Urothelium cell line (cell line): ENCODE measurements around the gene GRHPR.
A peak's percentile ranks its signal among the peaks of the same experiment; 100 is the strongest.
"Not testable (repeated sequence)": the region's sequence is repeated elsewhere in the genome, so short reads cannot be mapped to it uniquely, and the experiment has no call there.

ENCODE experiments used
- DNase-seq: peaks from one replicate; pipeline ENCODE4 v3.0.0; 2011; ENCODE audit warnings: low spot score, mixed read lengths
- FAIRE-seq: peaks from 2 replicates; lab custom pipeline; 2011; peaks lifted over from hg19 to GRCh38; lab: Jason Lieb, UNC

Gene GRHPR

DNA sequence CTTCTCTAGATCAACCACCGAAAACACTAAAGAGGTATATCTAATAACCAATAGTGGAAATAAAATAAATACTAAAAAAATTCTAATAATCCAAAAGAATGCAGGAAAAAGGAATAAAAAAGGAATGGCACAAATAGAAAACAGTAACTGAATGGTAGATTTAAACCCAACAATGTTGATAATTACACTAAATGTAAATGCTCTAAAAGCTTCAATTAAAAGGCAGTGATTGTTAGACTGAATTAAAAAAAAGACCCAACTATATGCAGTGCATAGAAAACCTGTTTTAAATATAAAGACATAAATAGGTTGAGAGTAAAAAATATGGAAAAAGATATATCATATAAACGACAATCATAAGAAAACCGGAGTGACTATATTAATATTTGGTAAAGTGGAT, 51.9 kb downstream of the GRHPR start:
- FAIRE-seq = no peak
- DNase-seq = no peak

DNA sequence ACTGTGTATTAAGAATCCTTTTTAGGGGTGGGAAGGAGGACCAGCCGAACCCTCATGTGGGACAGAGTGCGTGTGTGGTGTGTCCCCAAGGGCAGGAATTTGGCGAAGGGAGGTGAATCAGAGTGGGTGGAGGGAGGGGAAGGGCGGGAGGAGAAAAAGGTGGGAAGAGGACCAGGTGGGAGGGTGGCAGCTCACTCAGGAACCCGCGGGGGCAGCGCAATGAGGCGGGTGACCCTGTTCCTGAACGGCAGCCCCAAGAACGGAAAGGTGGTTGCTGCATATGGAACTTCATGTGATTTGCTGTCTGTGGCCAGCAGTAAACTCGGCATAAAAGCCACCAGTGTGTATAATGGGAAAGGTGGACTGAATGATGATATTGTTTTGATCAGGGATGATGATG, 54.4 kb downstream of the GRHPR start:
- DNase-seq (no peak), FAIRE-seq (peak; percentile 62)

GRCh38 chr9:37477443-37477842, 54.9 kb downstream of the GRHPR start:
- not testable (repeated sequence) for DNase-seq, FAIRE-seq

DNA sequence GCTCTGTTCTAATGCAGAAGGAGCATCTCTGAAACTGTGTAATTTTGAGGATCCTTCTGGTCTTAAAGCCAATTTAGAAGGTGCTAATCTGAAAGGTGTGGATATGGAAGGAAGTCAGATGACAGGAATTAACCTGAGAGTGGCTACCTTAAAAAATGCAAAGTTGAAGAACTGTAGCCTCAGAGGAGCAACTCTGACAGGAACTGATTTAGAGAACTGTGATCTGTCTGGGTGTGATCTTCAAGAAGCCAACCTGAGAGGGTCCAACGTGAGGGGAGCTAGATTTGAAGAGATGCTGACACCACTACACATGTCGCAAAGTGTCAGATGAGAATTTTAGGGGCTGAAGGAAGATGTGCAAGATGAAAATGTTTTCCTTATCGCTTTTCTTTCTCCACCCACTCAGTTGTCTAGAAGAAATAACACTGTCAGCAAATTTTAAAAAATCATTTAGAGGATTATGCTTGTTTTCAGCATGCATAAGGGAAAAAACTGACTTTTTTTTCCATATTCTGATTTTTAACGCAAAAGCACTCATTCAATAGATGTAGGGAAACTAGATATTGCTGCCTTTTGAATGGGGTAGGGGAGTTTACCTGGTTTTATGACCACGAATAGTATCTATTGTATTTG, 55.6 kb downstream of the GRHPR start:
- FAIRE-seq, DNase-seq: not testable (repeated sequence)

DNA sequence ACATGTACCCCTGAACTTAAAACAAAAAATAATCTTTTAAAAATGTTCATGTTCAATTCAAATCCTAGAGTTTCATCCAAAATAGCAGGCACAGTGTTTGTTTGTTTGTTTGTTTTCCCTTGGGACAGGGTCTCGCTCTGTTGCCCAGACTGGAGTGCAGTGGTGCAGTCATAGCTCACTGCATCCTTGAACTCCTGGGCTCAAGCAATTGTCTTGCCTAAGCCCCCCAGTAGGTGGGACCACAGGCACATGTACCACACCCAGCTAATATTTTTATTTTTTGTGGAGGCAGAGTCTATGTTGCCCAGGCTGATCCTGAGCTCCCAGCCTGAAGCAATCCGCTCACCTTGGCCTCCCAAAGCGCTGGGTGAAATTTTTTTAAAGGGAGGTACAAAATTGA, 58.3 kb downstream of the GRHPR start:
- no peak for FAIRE-seq

DNA sequence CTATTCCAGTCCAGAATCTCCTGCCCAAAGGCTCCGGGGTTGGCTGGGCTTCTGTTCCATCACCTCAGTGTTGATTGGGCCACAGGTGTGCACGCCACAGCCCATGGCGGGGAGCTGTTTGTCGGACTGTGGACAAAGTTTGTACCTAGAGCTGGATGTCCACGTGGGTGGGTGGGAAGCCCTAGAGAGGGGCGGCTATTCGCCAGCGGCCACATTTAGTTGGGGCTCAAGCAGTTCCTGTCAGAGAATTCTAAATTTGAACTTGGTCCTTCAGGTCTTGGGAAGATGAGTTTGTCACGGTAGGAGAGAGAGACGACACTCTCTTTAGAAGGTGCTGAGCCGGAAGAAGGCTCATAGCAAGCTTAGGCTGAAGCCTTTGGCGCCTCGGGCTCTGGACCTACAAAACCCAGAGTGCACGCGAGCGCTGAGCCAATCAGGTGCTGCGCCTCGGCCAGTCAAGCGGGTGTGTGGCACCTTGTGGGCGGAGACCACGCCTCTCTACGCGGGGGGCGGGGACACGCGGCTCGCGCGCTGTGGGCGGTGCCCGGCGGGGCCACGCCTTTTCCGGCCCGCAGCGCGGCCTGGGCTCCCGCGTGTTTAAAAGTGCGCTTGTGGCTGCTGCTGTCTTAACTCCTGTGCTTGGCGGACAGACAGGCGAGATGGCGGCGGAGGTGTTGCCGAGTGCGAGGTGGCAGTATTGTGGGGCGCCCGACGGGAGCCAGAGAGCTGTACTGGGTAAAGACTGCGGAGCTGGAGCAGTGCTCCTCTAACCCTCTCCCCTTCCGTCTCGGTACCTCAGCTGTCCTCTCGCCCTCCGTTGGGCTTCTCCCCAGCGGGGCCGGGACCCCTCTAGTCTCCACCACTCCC, 63.1 kb downstream of the GRHPR start, which contains the start of gene POLR1E:
Gene POLR1E, plus strand, starts transcription at position 560 of the 867 bp plus-strand sequence. Its CDS starts 100 bp downstream, at position 660.
- FAIRE-seq = peak; percentile 94

More for the DNA sequence above, 58.3 kb downstream of the GRHPR start:
- no peak for DNase-seq

GRCh38 chr9:37486256-37486615, 63.7 kb downstream of the GRHPR start:
- DNase-seq (no peak), FAIRE-seq (peak; percentile 5)

More for the DNA sequence above, 63.1 kb downstream of the GRHPR start, which contains the start of gene POLR1E:
- peak; percentile 100 for DNase-seq
